Stimulated activated CD8-positive, alpha-beta memory T cell treated with anti-CD3 and anti-CD28 coated beads, Interleukin-12 subunit alpha, Interleukin-12 subunit beta, amount 100 ng/mL, for 24 hours (primary cell): ENCODE data around the gene NFIB.
A peak's percentile ranks its signal among the peaks of the same experiment; 100 is the strongest.

Experiments used
- DNase-seq: peaks from one replicate; pipeline ENCODE4 v3.0.0-alpha.2; 2020; ENCODE audit errors: extremely low read depth

Gene NFIB

GRCh38 chr9:14344941-14345353 is 31.0 kb upstream of the NFIB start:
- DNase-seq: no peak

- DNase-seq: no peak
Observed at GRCh38 chr9:14344053-14344524, 30.1 kb upstream of the NFIB start.

GRCh38 chr9:14343261-14344031 is 29.5 kb upstream of the NFIB start:
- DNase-seq: no peak

GRCh38 chr9:14342736-14343135 is 28.8 kb upstream of the NFIB start:
- DNase-seq: no peak

- DNase-seq: no peak
Observed at GRCh38 chr9:14341437-14342122, 27.6 kb upstream of the NFIB start.

- DNase-seq: no peak
Observed at GRCh38 chr9:14340994-14341393, 27.1 kb upstream of the NFIB start.

- no peak for DNase-seq
Observed at GRCh38 chr9:14340219-14340873, 26.4 kb upstream of the NFIB start.

GRCh38 chr9:14339746-14340145 is 25.8 kb upstream of the NFIB start:
- DNase-seq: no peak

- DNase-seq: no peak
Observed at GRCh38 chr9:14337615-14338014, 23.7 kb upstream of the NFIB start.

GRCh38 chr9:14336244-14336643 is 22.3 kb upstream of the NFIB start:
- no peak for DNase-seq

GRCh38 chr9:14331120-14331519 is 17.2 kb upstream of the NFIB start:
- DNase-seq: no peak

- DNase-seq: no peak
Observed at GRCh38 chr9:14327036-14327435, 13.1 kb upstream of the NFIB start.

- DNase-seq: no peak
Observed at GRCh38 chr9:14326264-14326826, 12.4 kb upstream of the NFIB start.

- no peak for DNase-seq
Observed at GRCh38 chr9:14325147-14325546, 11.2 kb upstream of the NFIB start.

GRCh38 chr9:14323985-14324650 is 10.2 kb upstream of the NFIB start:
- DNase-seq: no peak

- no peak for DNase-seq
Observed at GRCh38 chr9:14323083-14323971, 9.4 kb upstream of the NFIB start.

GRCh38 chr9:14322211-14323082 is 8.5 kb upstream of the NFIB start:
- DNase-seq: peak; percentile 40

- DNase-seq: no peak
Observed at GRCh38 chr9:14321517-14322130, 7.7 kb upstream of the NFIB start.
